ENCODE results near the gene C10orf95. TPM values are rescaled to one million over a fixed set of nuclear protein-coding genes. Genes with fewer than 3 reads are reported as not detected.

The C10orf95 gene
- total RNA-seq, 2 donors from 2014 or later, result not detected

GRCh38 chr10:102492344-102492939, 41.1 kb upstream of the C10orf95 start:
- Histone ChIP-seq H3K9me3 (no peaks in the 10 kb centered on the region), H3K27me3 (no peaks in the 10 kb centered on the region), H3K36me3 (peaks cover 34% of the 10 kb centered on the region), H3K4me3 (no peak overlapping the region), H3K27ac (peak overlapping the region; percentile 20 to 36), H3K4me1 (peaks cover 0 to 29% of the 10 kb centered on the region in 2 donors)
- TF ChIP-seq CTCF (IDR thresholded peaks at IDR 0.05), result no peak
- DNase-seq (ENCODE audit: low spot score), result no peak

GRCh38 chr10:102491136-102491535, 39.8 kb upstream of the C10orf95 start:
- Histone ChIP-seq H3K9me3 (no peaks in the 10 kb centered on the region), H3K27me3 (no peaks in the 10 kb centered on the region), H3K27ac (no peak overlapping the region), H3K4me1 (peaks cover 0 to 29% of the 10 kb centered on the region in 2 donors), H3K4me3 (no peak overlapping the region), H3K36me3 (peaks cover 47% of the 10 kb centered on the region)
- TF ChIP-seq CTCF (IDR thresholded peaks at IDR 0.05), result no peak
- DNase-seq (ENCODE audit: low spot score), result no peak

GRCh38 chr10:102485093-102485784, 33.9 kb upstream of the C10orf95 start:
- no peaks in the 10 kb centered on the region for H3K4me1 ChIP-seq
- DNase-seq (ENCODE audit: low spot score), result no peak
- no peak overlapping the region for H3K4me3 ChIP-seq
- H3K27ac ChIP-seq, result no peak overlapping the region
- H3K9me3 ChIP-seq, result no peaks in the 10 kb centered on the region
- no peak for TF ChIP-seq CTCF (IDR thresholded peaks at IDR 0.05)
- H3K36me3 ChIP-seq, result peaks cover 100% of the 10 kb centered on the region
- H3K27me3 ChIP-seq, result no peaks in the 10 kb centered on the region

- Histone ChIP-seq H3K9me3 (no peaks in the 10 kb centered on the region), H3K36me3 (peaks cover 99% of the 10 kb centered on the region), H3K4me3 (no peak overlapping the region), H3K27me3 (no peaks in the 10 kb centered on the region), H3K4me1 (peaks cover 0 to 7% of the 10 kb centered on the region in 2 donors), H3K27ac (no peak overlapping the region)
- no peak for DNase-seq (ENCODE audit: low spot score)
- no peak for TF ChIP-seq CTCF (IDR thresholded peaks at IDR 0.05)
These were observed 32.7 kb upstream of the C10orf95 start for GRCh38 chr10:102484021-102484420.

- TF ChIP-seq CTCF (IDR thresholded peaks at IDR 0.05), result no peak
- H3K27me3 ChIP-seq, result no peaks in the 10 kb centered on the region
- peaks cover 63% of the 10 kb centered on the region for H3K36me3 ChIP-seq
- DNase-seq (ENCODE audit: low spot score), result no peak
- no peaks in the 10 kb centered on the region for H3K9me3 ChIP-seq
- H3K27ac ChIP-seq, result no peak overlapping the region
- no peak overlapping the region for H3K4me3 ChIP-seq
- H3K4me1 ChIP-seq, result peaks cover 0 to 7% of the 10 kb centered on the region in 2 donors
These were observed 29.1 kb upstream of the C10orf95 start for GRCh38 chr10:102480396-102480795.

All from right atrium auricular region (tissue), 2 donors.